HL-60/S4 treated with retinoic acid at 250 ng/mL for 4 days and 3 days (cell line): Measurements from ENCODE around the gene TRAF5.
"Not testable (repeated sequence)": the region's sequence is repeated elsewhere in the genome, so short reads cannot be mapped to it uniquely, and the experiment has no call there.

Experiments
- in situ Hi-C: fragments of 300-500 bp; cut with MboI; formaldehyde crosslinking; loops from 2 replicates; pipeline ENCODE4 v1.7.0; 2022; ENCODE audit warnings: low sequenced_read_pairs

Gene TRAF5

GRCh38 chr1:211416628-211417323, 90.1 kb downstream of the TRAF5 start:
- in situ Hi-C loops = not testable (repeated sequence)

GRCh38 chr1:211420389-211420788, 93.8 kb downstream of the TRAF5 start:
- in situ Hi-C loops = no loop called here

- in situ Hi-C loops = no loop called here
Observed at GRCh38 chr1:211420845-211421454, 94.3 kb downstream of the TRAF5 start.

- in situ Hi-C loops = no loop called here
Observed at GRCh38 chr1:211424018-211424417, 97.4 kb downstream of the TRAF5 start.
